GM18520 (cell line): ENCODE results near the gene SELENOV.

Experiments used
- ATAC-seq: cut with Tn5 transposase; IDR thresholded peaks from one replicate; pipeline ENCODE4 v1.9.1; 2021; ENCODE audit not compliant: unreplicated experiment

SELENOV gene

GRCh38 chr19:39557811-39558623, 43.1 kb downstream of the SELENOV start:
- ATAC-seq: no peak

DNA sequence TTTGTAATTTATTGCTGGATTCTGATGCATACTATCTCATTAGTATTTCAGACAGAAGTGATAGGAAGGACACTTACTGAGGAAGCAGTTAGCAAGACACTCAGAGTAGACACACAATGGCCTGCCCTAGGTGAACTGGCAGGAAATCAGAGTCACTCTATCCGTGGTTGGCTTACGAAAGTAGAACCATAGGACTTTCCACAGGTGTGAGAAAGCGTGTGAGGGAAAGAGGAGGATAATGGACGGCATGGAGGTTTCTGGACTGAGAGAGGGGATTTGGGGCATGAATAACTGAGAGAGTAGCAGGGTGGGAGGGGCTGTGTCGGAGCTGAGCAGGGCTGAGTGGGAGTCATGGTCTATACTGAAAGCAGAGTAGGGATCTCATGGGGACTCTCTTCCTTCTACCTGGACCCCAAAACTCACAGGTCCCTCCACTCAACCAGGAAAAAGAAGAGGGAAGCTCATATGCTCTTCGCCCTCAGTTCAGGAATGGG, 43.7 kb downstream of the SELENOV start:
- ATAC-seq: no peak

- no peak for ATAC-seq
These were observed 48.5 kb downstream of the SELENOV start for GRCh38 chr19:39563408-39563807.

DNA sequence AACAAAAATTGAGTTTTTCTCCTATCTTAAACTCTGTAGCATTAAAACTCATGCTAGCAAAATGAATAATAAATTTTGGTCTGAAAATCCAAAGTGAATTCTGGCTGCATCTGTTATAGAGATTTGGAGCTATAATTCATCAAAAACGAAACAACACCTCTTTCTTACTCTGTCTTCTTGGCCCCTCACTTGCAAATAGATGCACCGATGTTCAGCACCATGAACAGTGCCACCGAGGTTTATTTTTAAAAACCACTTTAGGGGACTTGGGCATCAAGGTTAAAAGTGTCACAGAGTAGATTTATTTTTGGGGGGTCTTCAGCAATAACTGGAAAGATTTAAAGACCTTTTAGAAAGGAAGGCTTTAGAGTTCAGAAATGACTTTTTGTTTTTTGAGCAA, 51.1 kb downstream of the SELENOV start:
- ATAC-seq: no peak

GRCh38 chr19:39568604-39569003, 53.7 kb downstream of the SELENOV start:
- ATAC-seq: no peak
